GM08714 (cell line): Measurements from ENCODE around the gene AGBL3.
A peak's percentile ranks its signal among the peaks of the same experiment; 100 is the strongest.

Source experiments
- H3K4me3 ChIP-seq: fragments of 200-500 bp; sonication (Bioruptor generic); 2 replicates; pipeline ENCODE4 v1.5.1; 2014; ENCODE audit warnings: mild to moderate bottlenecking, low read length, inconsistent platforms
- ZNF274 ChIP-seq: IDR thresholded peaks from 2 replicates; pipeline ENCODE4 v1.6.1; 2012; ENCODE audit warnings: mild to moderate bottlenecking, low read depth, low read length

Gene AGBL3

GRCh38 chr7:135128931-135129330 lies 142.6 kb downstream of the AGBL3 start:
- no peak for TF ChIP-seq ZNF274

GRCh38 chr7:135129579-135129978 lies 143.3 kb downstream of the AGBL3 start:
- no peak for TF ChIP-seq ZNF274
- no peak overlapping the region for H3K4me3 ChIP-seq

More at GRCh38 chr7:135128931-135129330, 142.6 kb downstream of the AGBL3 start:
- no peak overlapping the region for H3K4me3 ChIP-seq

GRCh38 chr7:135143885-135144668 lies 157.8 kb downstream of the AGBL3 start:
- TF ChIP-seq ZNF274: no peak
- H3K4me3 ChIP-seq: no peak overlapping the region

GRCh38 chr7:135147341-135147898 lies 161.1 kb downstream of the AGBL3 start:
- peak overlapping the region; percentile 94; the same call in 1 of the 2 replicates for H3K4me3 ChIP-seq
- TF ChIP-seq ZNF274: no peak

- peak within 1 kb of the TSS; percentile 94 for H3K4me3 ChIP-seq
- no peak for TF ChIP-seq ZNF274
Measured at GRCh38 chr7:135147899-135148721, 161.8 kb downstream of the AGBL3 start, which contains the start of gene TMEM140. TSS of gene TMEM140 (plus strand) at chr7:135148072. CDS start at chr7:135164442, 16,370 bp downstream.

- TF ChIP-seq ZNF274: no peak
- peak overlapping the region; percentile 46; the same call in 1 of the 2 replicates for H3K4me3 ChIP-seq
Measured at GRCh38 chr7:135150072-135150782, 163.9 kb downstream of the AGBL3 start.

GRCh38 chr7:135151132-135151531 lies 164.8 kb downstream of the AGBL3 start:
- peak overlapping the region; percentile 20; the same call in 1 of the 2 replicates for H3K4me3 ChIP-seq

GRCh38 chr7:135151533-135151932 lies 165.2 kb downstream of the AGBL3 start:
- peak overlapping the region; percentile 20; the same call in 1 of the 2 replicates for H3K4me3 ChIP-seq

More at GRCh38 chr7:135151132-135151531, 164.8 kb downstream of the AGBL3 start:
- TF ChIP-seq ZNF274: no peak

GRCh38 chr7:135152442-135152841 lies 166.1 kb downstream of the AGBL3 start:
- H3K4me3 ChIP-seq: no peak overlapping the region; the same call in 1 of the 2 replicates
- TF ChIP-seq ZNF274: no peak

More at GRCh38 chr7:135151533-135151932, 165.2 kb downstream of the AGBL3 start:
- TF ChIP-seq ZNF274: no peak

- no peak overlapping the region for H3K4me3 ChIP-seq
- no peak for TF ChIP-seq ZNF274
Measured at GRCh38 chr7:135154734-135155133, 168.4 kb downstream of the AGBL3 start.

- no peak for TF ChIP-seq ZNF274
- no peak overlapping the region for H3K4me3 ChIP-seq
Measured at GRCh38 chr7:135156290-135156689, 170.0 kb downstream of the AGBL3 start.

GRCh38 chr7:135158141-135158655 lies 171.9 kb downstream of the AGBL3 start:
- no peak overlapping the region for H3K4me3 ChIP-seq
- no peak for TF ChIP-seq ZNF274

- no peak overlapping the region for H3K4me3 ChIP-seq
- no peak for TF ChIP-seq ZNF274
Measured at GRCh38 chr7:135158874-135159273, 172.6 kb downstream of the AGBL3 start.
